Tibial nerve (tissue), 4 donors: ENCODE data around the gene LMBR1.

ENCODE experiments used
- EP300 ChIP-seq, 2 donors: sonication (generic); formaldehyde crosslinking; IDR thresholded peaks; one replicate each; pipeline ENCODE4 v1.6.1; 2017; ENCODE audit warnings: antibody characterized with exemption in 2 of 2, mild to moderate bottlenecking in 1 of 2
- POLR2A ChIP-seq, 2 donors: fragments of 450-650 bp; IDR thresholded peaks; one replicate each; pipeline ENCODE4 v1.6.1; 2017; ENCODE audit warnings: antibody characterized with exemption in 2 of 2, mild to moderate bottlenecking in 2 of 2, moderate library complexity in 2 of 2
- TF ChIP-seq, protein P1 (sequence below), 5 experiments: fragments of 200-600 bp in 3 of 5; fragments of 450-650 bp in 2 of 5; sonication (generic) in 3 of 5; IDR thresholded peaks; one replicate each; pipeline ENCODE4 v1.5.1; 2016 to 2019; ENCODE audit warnings: antibody characterized with exemption in 5 of 5, mild to moderate bottlenecking in 3 of 5, moderate library complexity in 2 of 5

DNA sequence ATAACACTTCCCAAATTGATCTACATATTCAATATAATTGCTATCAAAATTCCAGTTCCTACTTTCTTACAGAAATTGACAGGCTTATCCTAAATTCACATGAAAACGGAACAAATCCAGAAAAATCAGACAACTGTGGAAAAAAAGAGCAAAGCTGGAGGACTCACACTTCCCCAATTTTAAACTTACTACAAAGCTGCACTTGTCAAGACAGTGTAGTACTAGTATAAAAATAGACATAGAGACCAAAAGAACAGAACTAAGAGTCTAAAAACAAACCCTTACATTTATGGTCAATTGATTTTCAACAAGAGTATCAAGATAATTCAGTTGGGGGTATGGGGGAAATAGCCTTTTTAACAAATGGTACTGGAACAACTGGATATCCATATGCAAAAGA lies 27.5 kb downstream of the LMBR1 start:
- TF ChIP-seq, protein P1, sequence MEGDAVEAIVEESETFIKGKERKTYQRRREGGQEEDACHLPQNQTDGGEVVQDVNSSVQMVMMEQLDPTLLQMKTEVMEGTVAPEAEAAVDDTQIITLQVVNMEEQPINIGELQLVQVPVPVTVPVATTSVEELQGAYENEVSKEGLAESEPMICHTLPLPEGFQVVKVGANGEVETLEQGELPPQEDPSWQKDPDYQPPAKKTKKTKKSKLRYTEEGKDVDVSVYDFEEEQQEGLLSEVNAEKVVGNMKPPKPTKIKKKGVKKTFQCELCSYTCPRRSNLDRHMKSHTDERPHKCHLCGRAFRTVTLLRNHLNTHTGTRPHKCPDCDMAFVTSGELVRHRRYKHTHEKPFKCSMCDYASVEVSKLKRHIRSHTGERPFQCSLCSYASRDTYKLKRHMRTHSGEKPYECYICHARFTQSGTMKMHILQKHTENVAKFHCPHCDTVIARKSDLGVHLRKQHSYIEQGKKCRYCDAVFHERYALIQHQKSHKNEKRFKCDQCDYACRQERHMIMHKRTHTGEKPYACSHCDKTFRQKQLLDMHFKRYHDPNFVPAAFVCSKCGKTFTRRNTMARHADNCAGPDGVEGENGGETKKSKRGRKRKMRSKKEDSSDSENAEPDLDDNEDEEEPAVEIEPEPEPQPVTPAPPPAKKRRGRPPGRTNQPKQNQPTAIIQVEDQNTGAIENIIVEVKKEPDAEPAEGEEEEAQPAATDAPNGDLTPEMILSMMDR (IDR thresholded peaks at IDR 0.05) = no peak
- TF ChIP-seq POLR2A (IDR thresholded peaks at IDR 0.05) (no peak), EP300 (IDR thresholded peaks at IDR 0.05) (no peak)
